MM.1S (cell line): ENCODE measurements around the gene SNTB2.
"Not testable (repeated sequence)": the region's sequence is repeated elsewhere in the genome, so short reads cannot be mapped to it uniquely, and the experiment has no call there.

Experiments used
- DNase-seq: peaks from one replicate; pipeline ENCODE4 v3.0.0-alpha.2; 2015
- H2AFZ ChIP-seq: fragments of 300-600 bp; sonication (generic); 2 replicates; pipeline ENCODE4 v1.6.0; 2016; ENCODE audit warnings: antibody characterized with exemption, low read length
- H3F3A ChIP-seq: fragments of 300-600 bp; sonication (generic); 2 replicates; pipeline ENCODE4 v1.6.1; 2016; ENCODE audit warnings: mild to moderate bottlenecking, antibody characterized with exemption, low read length, moderate library complexity, mixed read lengths; ENCODE audit not compliant: insufficient read depth
- H3K27ac ChIP-seq: fragments of 300-600 bp; sonication (generic); 2 replicates; pipeline ENCODE4 v1.5.1; 2016; ENCODE audit warnings: mild to moderate bottlenecking, low read length
- H3K27me3 ChIP-seq: fragments of 300-600 bp; sonication (generic); replicated peaks from 2 replicates; pipeline ENCODE4 v1.6.0; 2016; ENCODE audit warnings: low read length; ENCODE audit not compliant: insufficient read depth
- H3K36me3 ChIP-seq: fragments of 300-600 bp; sonication (generic); replicated peaks from 2 replicates; pipeline ENCODE4 v1.6.1; 2016; ENCODE audit warnings: mild to moderate bottlenecking, low read length, mixed read lengths; ENCODE audit not compliant: insufficient read depth
- H3K4me1 ChIP-seq: fragments of 300-600 bp; sonication (generic); 2 replicates; pipeline ENCODE4 v1.6.1; 2016; ENCODE audit warnings: low read length, mixed read lengths
- H3K4me2 ChIP-seq: fragments of 300-600 bp; sonication (generic); 2 replicates; pipeline ENCODE4 v1.6.0; 2016; ENCODE audit warnings: low read depth, low read length
- H3K4me3 ChIP-seq: fragments of 300-600 bp; sonication (generic); 2 replicates; pipeline ENCODE4 v1.5.1; 2016; ENCODE audit warnings: low read length, mixed read lengths
- H3K79me2 ChIP-seq: fragments of 300-600 bp; sonication (generic); 2 replicates; pipeline ENCODE4 v1.6.1; 2016; ENCODE audit warnings: mixed run types, low read length, mixed read lengths
- H3K9ac ChIP-seq: fragments of 300-600 bp; sonication (generic); 2 replicates; pipeline ENCODE4 v1.6.1; 2016; ENCODE audit warnings: low read length, mixed read lengths
- H3K9me2 ChIP-seq: fragments of 300-600 bp; sonication (generic); replicated peaks from 2 replicates; pipeline ENCODE4 v1.6.1; 2016; ENCODE audit warnings: mild to moderate bottlenecking, low read length, mixed read lengths; ENCODE audit not compliant: insufficient read depth
- H3K9me3 ChIP-seq: fragments of 300-600 bp; sonication (generic); replicated peaks from 2 replicates; pipeline ENCODE4 v1.6.1; 2016; ENCODE audit warnings: mild to moderate bottlenecking, low read length, mixed read lengths; ENCODE audit not compliant: insufficient read depth
- H4K20me1 ChIP-seq: fragments of 300-600 bp; sonication (generic); 2 replicates; pipeline ENCODE4 v1.6.1; 2016; ENCODE audit warnings: mild to moderate bottlenecking, low read length, moderate library complexity, mixed read lengths; ENCODE audit not compliant: insufficient read depth
- EZH2 ChIP-seq: fragments of 300-600 bp; sonication (generic); optimal IDR thresholded peaks from 2 replicates; pipeline ENCODE3; 2017; ENCODE audit warnings: low read depth, mild to moderate bottlenecking, antibody characterized with exemption, low read length, mixed read lengths
- EZH2phosphoT487 ChIP-seq: fragments of 300-600 bp; sonication (generic); IDR thresholded peaks from 2 replicates; pipeline ENCODE4 v1.6.1; 2018; ENCODE audit warnings: antibody characterized with exemption, low read length
- TF ChIP-seq, protein P1 (sequence below): fragments of 300-600 bp; sonication (generic); IDR thresholded peaks from 2 replicates; pipeline ENCODE4 v1.5.1; 2016; ENCODE audit warnings: antibody characterized with exemption, low read length, mixed read lengths

SNTB2 gene

DNA sequence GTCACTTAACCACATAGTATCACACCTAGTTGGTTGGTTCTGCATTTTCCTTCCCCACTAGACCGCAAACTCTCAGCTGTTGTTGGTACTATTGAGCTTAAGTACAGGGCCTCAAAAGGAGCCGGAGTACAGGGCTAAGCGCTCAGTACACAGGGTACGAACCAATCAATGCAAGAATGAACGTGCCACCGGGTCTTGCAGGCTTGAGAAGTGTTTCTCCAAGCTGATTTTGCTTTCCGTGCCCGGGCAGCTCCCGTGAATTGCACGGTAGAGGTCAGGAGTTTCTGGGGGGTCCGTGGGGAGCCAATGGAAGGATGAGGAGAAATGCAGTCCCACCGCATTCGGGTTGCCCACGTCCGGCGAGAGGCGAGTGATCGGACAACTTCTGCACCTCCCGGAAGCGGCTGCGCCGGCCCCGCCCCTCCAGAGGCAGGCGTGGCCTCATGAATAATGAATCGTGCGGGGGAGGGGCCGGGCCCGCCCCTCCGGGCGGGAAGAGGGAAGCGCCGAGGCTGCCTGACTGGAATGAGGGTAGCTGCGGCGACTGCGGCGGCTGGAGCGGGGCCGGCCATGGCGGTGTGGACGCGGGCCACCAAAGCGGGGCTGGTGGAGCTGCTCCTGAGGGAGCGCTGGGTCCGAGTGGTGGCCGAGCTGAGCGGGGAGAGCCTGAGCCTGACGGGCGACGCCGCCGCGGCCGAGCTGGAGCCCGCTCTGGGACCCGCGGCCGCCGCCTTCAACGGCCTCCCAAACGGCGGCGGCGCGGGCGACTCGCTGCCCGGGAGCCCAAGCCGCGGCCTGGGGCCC, at the start of gene SNTB2:
Gene SNTB2 (plus strand): TSS at position 523 of the 804 bp plus-strand sequence. CDS start 3 bp downstream, at position 526.
- no peaks in the 10 kb centered on the region for H3K27me3 ChIP-seq
- H2AFZ ChIP-seq: peak within 1 kb of the TSS; percentile 84
- no peaks in the 10 kb centered on the region for H3K36me3 ChIP-seq
- peak; percentile 92 for DNase-seq
- H3K27ac ChIP-seq: peak within 1 kb of the TSS; percentile 94
- TF ChIP-seq, protein P1, sequence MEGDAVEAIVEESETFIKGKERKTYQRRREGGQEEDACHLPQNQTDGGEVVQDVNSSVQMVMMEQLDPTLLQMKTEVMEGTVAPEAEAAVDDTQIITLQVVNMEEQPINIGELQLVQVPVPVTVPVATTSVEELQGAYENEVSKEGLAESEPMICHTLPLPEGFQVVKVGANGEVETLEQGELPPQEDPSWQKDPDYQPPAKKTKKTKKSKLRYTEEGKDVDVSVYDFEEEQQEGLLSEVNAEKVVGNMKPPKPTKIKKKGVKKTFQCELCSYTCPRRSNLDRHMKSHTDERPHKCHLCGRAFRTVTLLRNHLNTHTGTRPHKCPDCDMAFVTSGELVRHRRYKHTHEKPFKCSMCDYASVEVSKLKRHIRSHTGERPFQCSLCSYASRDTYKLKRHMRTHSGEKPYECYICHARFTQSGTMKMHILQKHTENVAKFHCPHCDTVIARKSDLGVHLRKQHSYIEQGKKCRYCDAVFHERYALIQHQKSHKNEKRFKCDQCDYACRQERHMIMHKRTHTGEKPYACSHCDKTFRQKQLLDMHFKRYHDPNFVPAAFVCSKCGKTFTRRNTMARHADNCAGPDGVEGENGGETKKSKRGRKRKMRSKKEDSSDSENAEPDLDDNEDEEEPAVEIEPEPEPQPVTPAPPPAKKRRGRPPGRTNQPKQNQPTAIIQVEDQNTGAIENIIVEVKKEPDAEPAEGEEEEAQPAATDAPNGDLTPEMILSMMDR: no peak
- TF ChIP-seq EZH2 (no peak), EZH2phosphoT487 (no peak)
- H4K20me1 ChIP-seq: no peaks in the 10 kb centered on the region
- peak within 1 kb of the TSS; percentile 89 for H3K4me2 ChIP-seq
- H3K4me1 ChIP-seq: peaks cover 24% of the 10 kb centered on the region
- peak within 1 kb of the TSS; percentile 89 for H3K4me3 ChIP-seq
- H3K9me3 ChIP-seq: no peaks in the 10 kb centered on the region
- peaks cover 33% of the 10 kb centered on the region for H3K79me2 ChIP-seq
- H3F3A ChIP-seq: peaks cover 21% of the 10 kb centered on the region
- H3K9me2 ChIP-seq: no peaks in the 10 kb centered on the region
- H3K9ac ChIP-seq: peak within 1 kb of the TSS; percentile 78

DNA sequence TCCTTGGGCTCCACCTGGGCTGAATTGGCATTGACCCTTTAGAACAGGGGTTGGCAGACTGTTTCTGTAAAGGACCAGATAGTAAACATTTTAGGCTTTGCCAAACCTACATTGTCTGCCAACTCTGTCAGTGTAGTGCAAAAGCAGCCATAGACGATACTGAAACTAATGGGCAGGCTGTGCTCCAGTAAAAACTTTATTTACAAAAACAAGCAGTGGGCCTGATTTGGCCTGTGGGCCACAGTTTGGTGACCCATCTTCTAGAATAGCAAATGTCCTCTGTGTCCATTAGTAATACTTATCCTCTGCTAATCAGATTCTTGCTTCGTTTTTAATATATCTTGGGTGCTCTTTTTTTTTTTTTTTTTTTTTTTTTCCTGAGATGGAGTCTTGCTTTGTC, 48.4 kb upstream of the SNTB2 start:
- H3K4me3 ChIP-seq: no peak overlapping the region
- no peaks in the 10 kb centered on the region for H4K20me1 ChIP-seq

DNA sequence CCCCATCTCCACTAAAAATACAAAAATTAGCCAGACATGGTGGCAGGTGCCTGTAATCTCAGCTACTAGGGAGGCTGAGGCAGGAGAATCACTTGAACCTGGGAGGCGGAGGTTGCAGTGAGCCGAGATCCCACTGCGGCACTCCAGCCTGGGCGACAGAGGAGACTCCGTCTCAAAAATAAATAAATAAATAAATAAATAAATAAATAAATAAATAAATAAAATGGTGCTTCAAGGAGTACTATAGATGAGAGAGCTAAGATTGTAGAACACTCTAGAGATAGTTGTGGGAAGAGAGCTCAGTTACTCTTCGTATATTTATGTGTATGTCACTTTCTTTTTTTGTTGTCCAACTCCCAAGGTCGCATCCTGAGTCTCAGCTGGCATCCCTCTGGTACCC, 47.5 kb upstream of the SNTB2 start:
- not testable (repeated sequence) for H3K9ac ChIP-seq, H3F3A ChIP-seq, H4K20me1 ChIP-seq, H3K9me2 ChIP-seq, H3K27ac ChIP-seq, H2AFZ ChIP-seq, DNase-seq, H3K4me2 ChIP-seq, H3K4me3 ChIP-seq, H3K9me3 ChIP-seq, H3K27me3 ChIP-seq, H3K4me1 ChIP-seq
- Histone ChIP-seq H3K79me2 (peaks cover 71% of the 10 kb centered on the region), H3K36me3 (peaks cover 23% of the 10 kb centered on the region; the same call in 1 of the 2 replicates)

More for the DNA sequence above, 48.4 kb upstream of the SNTB2 start:
- no peak for TF ChIP-seq EZH2
- TF ChIP-seq EZH2phosphoT487: no peak
- TF ChIP-seq, protein P1: no peak
- Histone ChIP-seq H3K9ac (no peak overlapping the region), H3F3A (no peaks in the 10 kb centered on the region), H3K4me2 (no peak overlapping the region), H2AFZ (no peak overlapping the region), H3K36me3 (peaks cover 26% of the 10 kb centered on the region; the same call in 1 of the 2 replicates), H3K79me2 (peaks cover 80% of the 10 kb centered on the region), H3K27ac (no peak overlapping the region), H3K9me2 (no peaks in the 10 kb centered on the region), H3K4me1 (peaks cover 8% of the 10 kb centered on the region; the same call in 1 of the 2 replicates), H3K27me3 (no peaks in the 10 kb centered on the region), H3K9me3 (no peaks in the 10 kb centered on the region)
- DNase-seq: no peak

DNA sequence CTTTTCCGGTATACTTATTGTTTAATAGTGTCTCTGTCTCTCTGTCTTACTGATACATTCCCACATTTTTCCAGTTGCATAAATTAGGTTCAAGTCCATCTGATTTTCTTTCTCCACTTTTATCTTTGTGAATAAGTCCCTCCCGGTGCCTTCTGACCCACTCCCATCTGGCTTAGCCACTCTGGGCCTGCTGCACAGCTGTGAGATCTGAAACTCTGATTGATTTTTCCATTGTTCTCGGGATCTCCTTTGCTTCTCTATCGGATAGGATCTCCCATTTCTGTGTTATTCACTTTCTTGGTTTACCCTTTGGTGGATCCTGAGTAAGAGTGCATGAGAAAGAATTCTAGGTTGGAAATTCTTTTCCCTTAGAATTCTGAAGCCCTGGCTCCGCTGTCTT, 46.0 kb upstream of the SNTB2 start:
- H3K36me3 ChIP-seq: peaks cover 24% of the 10 kb centered on the region; the same call in 1 of the 2 replicates
- no peaks in the 10 kb centered on the region for H3F3A ChIP-seq
- DNase-seq: no peak
- H3K9me2 ChIP-seq: no peaks in the 10 kb centered on the region
- no peak overlapping the region for H3K4me2 ChIP-seq
- H2AFZ ChIP-seq: no peak overlapping the region
- no peaks in the 10 kb centered on the region for H3K9me3 ChIP-seq
- H3K27me3 ChIP-seq: no peaks in the 10 kb centered on the region
- H3K9ac ChIP-seq: no peak overlapping the region
- no peaks in the 10 kb centered on the region for H3K4me1 ChIP-seq
- H4K20me1 ChIP-seq: no peaks in the 10 kb centered on the region
- no peak overlapping the region for H3K27ac ChIP-seq
- H3K4me3 ChIP-seq: no peak overlapping the region
- H3K79me2 ChIP-seq: peaks cover 62% of the 10 kb centered on the region
- TF ChIP-seq, protein P1: no peak
- TF ChIP-seq EZH2: no peak
- TF ChIP-seq EZH2phosphoT487: no peak
